GM18508 (cell line): ENCODE results near the gene TMEM144.
"Not testable (repeated sequence)": the region's sequence is repeated elsewhere in the genome, so short reads cannot be mapped to it uniquely, and the experiment has no call there.

ENCODE experiments used
- ATAC-seq: cut with Tn5 transposase; IDR thresholded peaks from one replicate; pipeline ENCODE4 v1.9.1; 2021; ENCODE audit warnings: moderate number of reproducible peaks; ENCODE audit not compliant: insufficient read depth, unreplicated experiment

TMEM144 gene

GRCh38 chr4:158189422-158189821, 20.9 kb upstream of the TMEM144 start:
- no peak for ATAC-seq

- no peak for ATAC-seq
Observed at GRCh38 chr4:158190718-158191117, 19.6 kb upstream of the TMEM144 start.

DNA sequence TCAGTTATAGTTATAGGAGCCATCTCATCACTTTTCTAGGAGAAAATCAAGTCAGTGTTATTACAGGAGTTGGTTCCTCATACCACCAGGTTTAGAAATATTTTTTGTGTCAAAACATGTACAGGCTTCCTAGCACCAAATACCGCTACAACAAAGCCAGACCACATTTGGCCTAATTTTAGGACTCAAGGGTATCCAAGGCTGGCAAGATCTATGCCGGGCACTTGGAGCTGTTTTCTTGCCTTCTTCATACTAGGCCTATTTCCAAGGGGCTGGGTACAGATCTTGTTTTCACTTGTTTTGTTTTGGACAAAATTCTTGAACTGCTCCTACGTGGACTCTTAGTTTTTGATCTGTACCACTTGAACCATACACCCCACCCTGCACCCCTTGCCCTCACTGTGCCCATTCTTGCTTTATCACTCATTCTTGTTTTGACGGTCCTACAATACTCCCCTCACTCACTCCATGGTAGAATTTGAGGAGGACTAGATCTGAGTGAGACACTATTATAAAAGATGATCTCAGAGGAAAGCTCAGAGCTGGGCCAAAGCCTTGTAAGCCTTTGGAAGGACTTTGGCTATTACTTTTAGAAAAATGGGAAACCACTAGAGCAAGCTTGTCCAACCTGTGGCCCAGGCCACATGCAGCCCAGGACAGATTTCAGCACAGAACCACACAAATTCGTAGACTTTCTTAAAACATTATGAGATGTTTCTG, 17.7 kb upstream of the TMEM144 start:
- no peak for ATAC-seq

DNA sequence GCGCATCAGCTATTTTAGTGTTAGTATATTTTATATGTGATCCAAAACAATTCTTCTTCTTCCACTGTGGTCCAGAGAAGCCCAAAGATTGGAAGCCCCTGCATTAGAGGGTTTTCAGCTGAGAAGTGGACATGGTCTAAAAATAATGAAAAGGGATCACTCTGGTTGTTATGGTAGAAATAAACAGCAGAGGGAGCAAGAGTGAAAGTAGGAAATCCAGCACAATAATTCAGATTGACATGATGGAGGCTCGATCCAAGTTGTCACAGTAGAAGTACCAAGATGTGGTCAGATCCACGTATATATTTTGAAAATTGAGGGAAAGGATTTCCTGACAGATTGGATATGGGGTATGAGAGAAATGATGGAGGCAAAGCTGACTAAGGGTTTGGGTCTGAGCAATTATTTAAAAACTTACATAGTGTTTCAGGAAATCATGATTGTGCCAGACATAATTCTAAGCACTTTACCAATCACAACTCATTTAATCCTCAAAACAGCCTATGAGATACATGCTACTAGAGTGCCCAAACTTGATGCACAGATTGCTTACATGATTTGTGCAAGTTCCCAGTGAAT, 17.0 kb upstream of the TMEM144 start:
- peak; percentile 53 for ATAC-seq

DNA sequence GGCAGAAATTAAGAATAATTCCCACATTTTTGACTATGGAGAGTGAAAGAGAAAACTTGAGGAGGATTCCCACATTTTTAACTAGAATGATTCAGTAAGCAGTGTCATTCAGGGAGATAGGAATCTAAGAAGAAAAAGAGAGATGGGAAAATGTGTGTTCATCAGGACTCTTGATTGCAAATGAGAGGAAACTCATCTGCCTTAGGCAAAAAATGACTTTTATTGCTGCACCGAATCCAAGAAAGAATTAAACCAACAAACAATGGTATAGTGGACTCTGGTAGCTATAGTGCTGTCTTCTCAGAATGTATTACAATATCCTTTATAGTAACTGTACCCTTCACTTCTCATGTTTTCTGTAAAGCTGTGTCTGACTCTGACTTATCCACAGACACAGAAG, 15.0 kb upstream of the TMEM144 start:
- ATAC-seq: no peak

GRCh38 chr4:158197194-158197776, 13.0 kb upstream of the TMEM144 start:
- no peak for ATAC-seq

- ATAC-seq: no peak
Observed at GRCh38 chr4:158200214-158200613, 10.1 kb upstream of the TMEM144 start.

GRCh38 chr4:158201322-158201721, 9.0 kb upstream of the TMEM144 start:
- ATAC-seq: no peak

DNA sequence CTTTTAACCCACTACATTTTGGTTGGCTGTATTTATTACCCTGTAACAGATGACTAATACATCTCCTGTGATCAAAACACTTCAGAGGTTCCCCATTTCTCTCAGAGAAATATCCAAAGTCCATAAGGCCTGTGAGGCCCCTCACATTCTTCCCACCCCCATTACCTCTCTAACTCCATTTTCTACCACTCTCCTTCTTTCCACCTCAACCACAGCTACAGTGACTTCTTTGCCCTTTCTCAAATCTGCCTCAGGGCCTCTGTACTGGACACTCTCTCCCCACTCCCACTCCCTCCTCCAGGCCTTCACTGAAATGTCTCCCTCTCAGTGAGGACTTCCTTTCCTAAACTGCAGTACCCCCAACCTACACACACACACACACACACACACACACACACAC, 8.4 kb upstream of the TMEM144 start:
- ATAC-seq: no peak

GRCh38 chr4:158202481-158202880, 7.8 kb upstream of the TMEM144 start:
- no peak for ATAC-seq

- ATAC-seq: no peak
Observed at GRCh38 chr4:158203436-158203835, 6.8 kb upstream of the TMEM144 start.

DNA sequence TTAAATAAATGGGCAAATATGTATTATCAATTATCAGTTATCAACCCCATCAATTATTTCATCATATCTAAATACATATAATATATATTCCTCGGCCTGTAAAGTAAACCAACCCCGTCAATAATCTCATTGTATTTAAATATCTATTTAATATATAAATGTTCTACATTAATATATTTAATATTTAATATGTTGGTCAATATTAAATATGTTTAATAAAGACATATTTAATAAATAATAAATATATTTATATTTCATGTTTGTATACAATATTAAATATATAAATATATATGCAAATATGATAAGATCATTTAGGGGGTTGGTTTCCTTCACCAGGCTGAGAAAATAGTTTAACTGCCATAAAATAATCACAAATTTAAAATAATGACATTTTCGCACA, 6.4 kb upstream of the TMEM144 start:
- ATAC-seq: no peak

DNA sequence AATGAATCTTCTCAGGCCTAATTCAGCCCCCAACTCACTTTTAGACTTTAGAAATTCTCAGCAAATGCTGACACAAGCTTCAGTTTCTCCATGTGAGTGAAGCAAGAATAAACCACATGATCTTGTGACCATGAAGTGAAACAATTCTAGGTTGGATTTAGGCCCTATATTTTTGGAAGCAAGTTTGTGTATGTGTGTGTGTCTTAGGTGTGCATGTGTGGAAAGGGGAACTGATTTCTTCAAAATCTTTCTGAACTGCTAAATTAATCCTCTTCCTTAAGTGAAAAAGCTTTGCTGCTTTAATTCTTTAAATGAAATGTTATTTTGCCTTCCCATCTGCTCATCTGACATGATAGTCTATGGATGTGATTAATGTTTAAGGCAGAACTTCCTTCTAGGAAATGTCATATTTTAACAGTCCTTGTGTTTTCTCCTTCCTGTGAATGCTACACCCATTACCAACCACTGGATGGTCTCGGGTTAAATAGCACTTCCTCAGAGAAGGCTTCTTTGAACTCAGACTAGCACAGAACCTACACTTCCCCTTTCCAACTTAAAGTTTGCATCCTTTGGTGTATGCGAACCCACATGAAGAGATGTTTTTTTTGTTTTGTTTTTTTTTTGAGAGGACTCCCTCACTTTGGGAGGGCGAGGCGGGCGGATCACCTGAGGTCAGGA, 1.2 kb upstream of the TMEM144 start:
- peak; percentile 40 for ATAC-seq

DNA sequence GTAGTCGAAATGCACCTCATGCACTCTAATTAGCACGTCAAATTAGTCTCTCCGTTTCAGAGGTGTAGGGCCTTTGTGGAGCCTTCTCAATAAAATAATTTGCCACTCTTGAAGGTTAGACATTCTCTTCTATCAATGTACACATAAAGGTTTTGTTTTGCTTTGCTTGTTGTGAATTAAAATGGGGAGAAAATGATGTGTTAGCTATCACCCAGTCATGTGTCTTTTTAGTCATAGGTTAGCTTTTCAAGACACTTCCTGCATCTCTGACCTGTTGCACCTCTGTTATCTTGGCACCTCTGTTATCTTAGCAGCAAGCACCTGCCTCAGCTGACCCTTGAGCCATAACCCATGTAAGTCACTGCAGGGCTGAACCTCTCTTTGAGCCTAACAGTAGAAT, 936 bp downstream of the TMEM144 start:
- no peak for ATAC-seq

- ATAC-seq: no peak
Observed at GRCh38 chr4:158213466-158213865, 3.2 kb downstream of the TMEM144 start.

GRCh38 chr4:158214856-158215255, 4.6 kb downstream of the TMEM144 start:
- ATAC-seq: no peak

DNA sequence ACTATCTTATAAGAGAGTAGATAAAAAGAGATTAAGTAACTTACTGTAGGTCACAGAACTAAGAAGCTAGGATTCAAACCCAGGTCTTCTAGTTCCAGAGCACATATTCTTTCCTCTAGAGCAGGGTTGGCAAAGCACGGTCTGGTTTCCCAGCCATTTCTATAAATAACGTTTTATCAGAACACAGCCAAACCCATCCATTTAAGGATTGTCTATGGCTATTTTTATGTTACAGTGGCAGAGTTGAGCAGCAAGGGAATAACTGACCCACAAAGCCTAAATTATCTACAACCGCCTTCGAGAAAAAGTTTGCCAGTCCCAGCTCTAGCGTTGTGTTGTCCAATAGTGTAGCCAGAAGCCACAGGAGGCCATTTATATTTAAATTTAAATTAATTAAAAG, 7.5 kb downstream of the TMEM144 start:
- no peak for ATAC-seq

DNA sequence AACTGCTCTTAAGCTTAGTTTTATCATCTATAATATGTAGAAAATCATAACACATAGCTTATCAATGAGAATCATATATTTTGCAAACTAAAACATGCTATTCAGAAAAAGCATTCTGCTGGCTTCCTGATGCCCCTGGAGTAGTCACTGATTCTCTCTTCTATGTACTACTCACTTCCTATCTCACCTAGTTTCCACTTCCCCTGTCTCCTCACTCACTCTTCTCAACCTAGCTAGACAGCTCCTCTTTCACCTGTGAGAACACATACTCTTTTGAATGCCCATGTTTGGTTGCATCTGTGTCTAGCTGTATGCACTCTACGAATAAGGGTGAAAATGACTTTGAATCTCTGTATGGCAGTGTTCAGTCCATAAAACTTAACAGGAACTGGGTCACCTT, 9.3 kb downstream of the TMEM144 start:
- no peak for ATAC-seq

DNA sequence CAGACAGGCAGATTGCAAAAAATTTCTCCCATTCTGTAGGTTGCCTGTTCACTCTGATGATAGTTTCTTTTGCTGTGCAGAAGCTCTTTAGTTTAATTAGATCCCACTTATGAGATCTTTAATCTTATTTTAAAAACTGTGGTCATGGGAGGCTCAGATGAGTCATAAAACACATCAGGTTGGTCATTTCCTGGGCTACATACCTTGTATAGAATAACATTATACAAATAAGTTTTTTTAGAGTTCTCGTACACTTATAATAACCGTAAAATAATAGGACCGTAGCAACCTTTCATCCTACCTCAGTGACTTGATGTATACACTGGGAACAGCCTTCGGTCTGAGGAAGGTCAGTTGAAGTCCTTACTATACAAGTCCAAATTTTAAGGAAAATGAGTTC, 14.0 kb downstream of the TMEM144 start:
- ATAC-seq: not testable (repeated sequence)

GRCh38 chr4:158224999-158225398, 14.7 kb downstream of the TMEM144 start:
- ATAC-seq: not testable (repeated sequence)

DNA sequence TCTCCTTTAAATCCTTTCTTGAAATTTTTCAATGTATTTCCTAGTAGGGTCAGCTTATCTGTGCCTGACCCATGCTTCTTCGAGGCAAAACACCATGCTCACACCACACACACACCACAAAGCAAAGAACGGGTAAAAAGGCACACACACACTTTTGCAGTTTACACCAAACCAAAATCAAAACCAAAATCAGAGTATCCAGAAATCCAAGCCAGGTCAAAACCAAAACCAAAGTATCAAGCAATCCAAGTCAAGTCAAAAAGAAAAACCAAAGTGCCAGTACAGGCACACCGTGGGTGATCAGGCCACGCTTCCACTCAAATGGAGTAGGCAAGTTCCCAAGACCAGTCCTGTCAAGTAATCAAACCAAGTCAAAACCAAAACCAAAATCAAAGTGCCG, 17.6 kb downstream of the TMEM144 start:
- ATAC-seq: not testable (repeated sequence)
